NCI-H187 (cell line): ENCODE results near the gene SLCO3A1.
"Not testable (repeated sequence)": the region's sequence is repeated elsewhere in the genome, so short reads cannot be mapped to it uniquely, and the experiment has no call there.

Source experiments
- DNase-seq, 2 experiments: peaks; one replicate each; lab custom pipeline; 2025; lab: John Stamatoyannopoulos, UW

Gene SLCO3A1

GRCh38 chr15:92161039-92161670, 307.6 kb downstream of the SLCO3A1 start:
- DNase-seq, result no peak

- DNase-seq, result no peak
These were observed 309.1 kb downstream of the SLCO3A1 start for GRCh38 chr15:92162657-92163056.

GRCh38 chr15:92163641-92164040, 310.1 kb downstream of the SLCO3A1 start:
- no peak for DNase-seq

GRCh38 chr15:92164327-92165000, 311.0 kb downstream of the SLCO3A1 start:
- DNase-seq, result no peak

GRCh38 chr15:92165001-92165346, 311.5 kb downstream of the SLCO3A1 start:
- DNase-seq, result no peak

- no peak for DNase-seq
These were observed 312.5 kb downstream of the SLCO3A1 start for GRCh38 chr15:92166029-92166428.

- no peak for DNase-seq
These were observed 313.4 kb downstream of the SLCO3A1 start for GRCh38 chr15:92166751-92167405.

GRCh38 chr15:92167451-92167850, 313.9 kb downstream of the SLCO3A1 start:
- DNase-seq, result no peak

- no peak for DNase-seq
These were observed 314.7 kb downstream of the SLCO3A1 start for GRCh38 chr15:92168066-92168683.

- DNase-seq, result no peak
These were observed 317.4 kb downstream of the SLCO3A1 start for GRCh38 chr15:92170897-92171296.

GRCh38 chr15:92178911-92179310, 325.4 kb downstream of the SLCO3A1 start:
- DNase-seq, result no peak

GRCh38 chr15:92184142-92184541, 330.6 kb downstream of the SLCO3A1 start:
- DNase-seq, result no peak

GRCh38 chr15:92184679-92185230, 331.2 kb downstream of the SLCO3A1 start:
- DNase-seq, result no peak

GRCh38 chr15:92187975-92188374, 334.5 kb downstream of the SLCO3A1 start:
- no peak for DNase-seq

GRCh38 chr15:92189166-92189565, 335.7 kb downstream of the SLCO3A1 start:
- no peak for DNase-seq

GRCh38 chr15:92195241-92195640, 341.7 kb downstream of the SLCO3A1 start:
- no peak for DNase-seq

GRCh38 chr15:92196342-92196741, 342.8 kb downstream of the SLCO3A1 start:
- no peak for DNase-seq

GRCh38 chr15:92197746-92198145, 344.2 kb downstream of the SLCO3A1 start:
- DNase-seq, result no peak

GRCh38 chr15:92200891-92201290, 347.4 kb downstream of the SLCO3A1 start:
- no peak for DNase-seq

GRCh38 chr15:92205255-92205739, 351.8 kb downstream of the SLCO3A1 start:
- DNase-seq, result no peak

GRCh38 chr15:92207601-92208000, 354.1 kb downstream of the SLCO3A1 start:
- DNase-seq, result not testable (repeated sequence)
